Measurements from ENCODE around the gene NCMAP.

Gene NCMAP

DNA sequence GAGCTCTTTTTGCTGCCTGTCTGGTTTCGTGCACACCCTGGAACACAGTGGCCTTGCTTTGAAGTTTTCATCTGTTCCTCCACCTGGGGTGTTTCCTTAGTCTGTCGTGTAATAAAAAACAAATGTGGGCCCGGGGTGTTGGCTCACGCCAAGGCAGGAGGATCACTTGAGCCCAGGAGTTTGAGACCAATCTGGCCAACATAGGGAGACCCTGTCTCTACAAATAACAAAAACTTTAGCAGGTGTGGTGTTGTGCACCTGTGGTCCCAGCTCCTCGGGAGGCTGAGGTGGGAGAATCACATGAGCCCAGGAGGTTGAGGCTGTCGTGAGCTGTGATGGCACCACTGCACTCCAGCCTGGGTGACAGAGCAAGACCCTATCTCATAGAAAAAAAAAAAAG is 4.5 kb downstream of the NCMAP start:
- no peaks in the 10 kb centered on the region for H3F3A ChIP-seq (ENCODE audit: insufficient read depth, low read length)
- no peaks in the 10 kb centered on the region for H3K9me2 ChIP-seq (ENCODE audit: low read depth, low read length)
- H2AFZ ChIP-seq (ENCODE audit: low read length), result no peak overlapping the region
- H3K27me3 ChIP-seq (ENCODE audit: insufficient read depth, low read length), result no peaks in the 10 kb centered on the region
- no peak overlapping the region for H3K4me2 ChIP-seq (ENCODE audit: low read length)
- H3K9me3 ChIP-seq (ENCODE audit: low read length), result no peaks in the 10 kb centered on the region
- H4K20me1 ChIP-seq (ENCODE audit: insufficient read depth, low read length), result no peaks in the 10 kb centered on the region
- no peak overlapping the region for H3K9ac ChIP-seq (ENCODE audit: low read length)
- H3K4me1 ChIP-seq (ENCODE audit: insufficient read depth, low read length, severe bottlenecking), result peaks cover 10% of the 10 kb centered on the region
- no peak overlapping the region for H3K27ac ChIP-seq (ENCODE audit: low read depth, low read length, poor library complexity, severe bottlenecking)
- no peak overlapping the region for H3K4me3 ChIP-seq (ENCODE audit: low read depth, low read length, poor library complexity, severe bottlenecking)
- no peaks in the 10 kb centered on the region for H3K79me2 ChIP-seq (ENCODE audit: insufficient read depth, low read length)
- no peak for TF ChIP-seq EZH2 (IDR thresholded peaks at IDR 0.05; ENCODE audit: borderline replicate concordance, low read length)
- TF ChIP-seq, protein P1, sequence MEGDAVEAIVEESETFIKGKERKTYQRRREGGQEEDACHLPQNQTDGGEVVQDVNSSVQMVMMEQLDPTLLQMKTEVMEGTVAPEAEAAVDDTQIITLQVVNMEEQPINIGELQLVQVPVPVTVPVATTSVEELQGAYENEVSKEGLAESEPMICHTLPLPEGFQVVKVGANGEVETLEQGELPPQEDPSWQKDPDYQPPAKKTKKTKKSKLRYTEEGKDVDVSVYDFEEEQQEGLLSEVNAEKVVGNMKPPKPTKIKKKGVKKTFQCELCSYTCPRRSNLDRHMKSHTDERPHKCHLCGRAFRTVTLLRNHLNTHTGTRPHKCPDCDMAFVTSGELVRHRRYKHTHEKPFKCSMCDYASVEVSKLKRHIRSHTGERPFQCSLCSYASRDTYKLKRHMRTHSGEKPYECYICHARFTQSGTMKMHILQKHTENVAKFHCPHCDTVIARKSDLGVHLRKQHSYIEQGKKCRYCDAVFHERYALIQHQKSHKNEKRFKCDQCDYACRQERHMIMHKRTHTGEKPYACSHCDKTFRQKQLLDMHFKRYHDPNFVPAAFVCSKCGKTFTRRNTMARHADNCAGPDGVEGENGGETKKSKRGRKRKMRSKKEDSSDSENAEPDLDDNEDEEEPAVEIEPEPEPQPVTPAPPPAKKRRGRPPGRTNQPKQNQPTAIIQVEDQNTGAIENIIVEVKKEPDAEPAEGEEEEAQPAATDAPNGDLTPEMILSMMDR (IDR thresholded peaks at IDR 0.05; ENCODE audit: low read length), result no peak
- no peaks in the 10 kb centered on the region for H3K36me3 ChIP-seq (ENCODE audit: insufficient read depth, low read length)

DNA sequence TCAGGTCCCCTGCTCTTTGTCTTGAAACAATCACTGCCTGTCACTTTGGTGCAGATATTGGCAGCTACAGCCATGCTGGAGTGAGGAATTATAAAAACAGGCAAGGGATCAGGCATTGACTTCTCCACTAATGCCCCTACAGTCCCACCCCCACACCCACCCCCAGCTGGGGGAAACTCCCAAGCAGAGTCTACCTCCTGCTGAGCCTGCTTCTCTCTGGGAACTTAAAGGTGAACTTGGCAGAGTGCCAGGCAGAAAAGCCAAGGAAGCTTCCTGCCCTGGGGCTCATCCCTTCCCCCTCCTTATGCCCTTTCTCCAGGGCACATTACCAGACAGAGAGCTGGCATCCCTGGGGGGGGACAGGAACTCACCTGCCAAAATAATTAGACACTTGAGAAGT is 6.7 kb downstream of the NCMAP start:
- Histone ChIP-seq H2AFZ (ENCODE audit: low read length) (no peak overlapping the region), H3K4me2 (ENCODE audit: low read length) (no peak overlapping the region), H3K4me3 (ENCODE audit: low read depth, low read length, poor library complexity, severe bottlenecking) (no peak overlapping the region), H3K27me3 (ENCODE audit: insufficient read depth, low read length) (no peaks in the 10 kb centered on the region), H3F3A (ENCODE audit: insufficient read depth, low read length) (no peaks in the 10 kb centered on the region), H4K20me1 (ENCODE audit: insufficient read depth, low read length) (no peaks in the 10 kb centered on the region), H3K9me2 (ENCODE audit: low read depth, low read length) (no peaks in the 10 kb centered on the region), H3K36me3 (ENCODE audit: insufficient read depth, low read length) (no peaks in the 10 kb centered on the region), H3K9me3 (ENCODE audit: low read length) (no peaks in the 10 kb centered on the region), H3K9ac (ENCODE audit: low read length) (no peak overlapping the region), H3K79me2 (ENCODE audit: insufficient read depth, low read length) (no peaks in the 10 kb centered on the region), H3K27ac (ENCODE audit: low read depth, low read length, poor library complexity, severe bottlenecking) (no peak overlapping the region), H3K4me1 (ENCODE audit: insufficient read depth, low read length, severe bottlenecking) (peaks cover 4% of the 10 kb centered on the region)
- TF ChIP-seq, protein P1 (IDR thresholded peaks at IDR 0.05; ENCODE audit: low read length), result no peak
- no peak for TF ChIP-seq EZH2 (IDR thresholded peaks at IDR 0.05; ENCODE audit: borderline replicate concordance, low read length)

DNA sequence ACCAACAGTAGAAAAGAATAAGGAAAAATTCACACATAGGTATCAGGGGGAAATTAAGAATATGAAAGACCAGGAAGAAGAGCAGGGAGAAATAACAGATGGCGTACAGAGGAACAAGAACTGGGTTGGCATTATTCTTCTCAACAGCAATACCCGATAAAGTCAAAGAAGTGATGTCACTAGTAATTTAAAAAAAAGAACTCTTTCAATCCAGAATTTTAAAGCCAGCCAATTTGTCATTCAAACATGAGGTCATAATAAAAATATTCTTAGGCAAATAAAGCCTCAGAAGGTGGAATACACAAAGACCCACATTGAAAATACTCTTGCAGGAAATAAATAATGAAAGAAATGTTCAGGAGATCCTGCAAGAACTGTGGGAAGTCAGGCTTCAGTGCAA is 8.8 kb downstream of the NCMAP start:
- Histone ChIP-seq H3K27ac (ENCODE audit: low read depth, low read length, poor library complexity, severe bottlenecking) (no peak overlapping the region), H3K4me1 (ENCODE audit: insufficient read depth, low read length, severe bottlenecking) (no peaks in the 10 kb centered on the region), H3K9ac (ENCODE audit: low read length) (no peak overlapping the region), H4K20me1 (ENCODE audit: insufficient read depth, low read length) (no peaks in the 10 kb centered on the region), H3K9me2 (ENCODE audit: low read depth, low read length) (no peaks in the 10 kb centered on the region), H2AFZ (ENCODE audit: low read length) (no peak overlapping the region), H3K79me2 (ENCODE audit: insufficient read depth, low read length) (no peaks in the 10 kb centered on the region), H3K9me3 (ENCODE audit: low read length) (no peaks in the 10 kb centered on the region), H3F3A (ENCODE audit: insufficient read depth, low read length) (no peaks in the 10 kb centered on the region), H3K36me3 (ENCODE audit: insufficient read depth, low read length) (no peaks in the 10 kb centered on the region), H3K4me2 (ENCODE audit: low read length) (no peak overlapping the region), H3K4me3 (ENCODE audit: low read depth, low read length, poor library complexity, severe bottlenecking) (no peak overlapping the region), H3K27me3 (ENCODE audit: insufficient read depth, low read length) (no peaks in the 10 kb centered on the region)
- TF ChIP-seq, protein P1 (IDR thresholded peaks at IDR 0.05; ENCODE audit: low read length), result no peak
- no peak for TF ChIP-seq EZH2 (IDR thresholded peaks at IDR 0.05; ENCODE audit: borderline replicate concordance, low read length)
